HEK293 (cell line): Measurements from ENCODE around the gene FHL1.

ENCODE experiments used
- CTCF ChIA-PET: fragments of 350-600 bp; formaldehyde crosslinking; extraction: SDS; loops from one replicate; lab custom pipeline; 2021; ENCODE audit warnings: antibody characterized with exemption; lab: Yijun Ruan, JAX
- POLR2A ChIA-PET: fragments of 300-600 bp; formaldehyde crosslinking; extraction: SDS; loops from one replicate; lab custom pipeline; 2020; ENCODE audit warnings: antibody characterized with exemption, inconsistent platforms; lab: Yijun Ruan, JAX
- H3K27ac ChIP-seq: fragments of 200-500 bp; sonication (Bioruptor generic); 2 replicates; pipeline ENCODE4 v1.5.1; 2014; ENCODE audit warnings: low read depth, low read length, control low read depth, inconsistent platforms; ENCODE audit errors: extremely low read depth
- H3K36me3 ChIP-seq, 2 experiments: fragments of 200-500 bp in 1 of 2; sonication (Bioruptor generic) in 1 of 2; 1 replicate in 1 of 2; 2 replicates in 1 of 2; pipeline ENCODE4 v1.5.1; 2014 to 2017; ENCODE audit warnings: inconsistent platforms in 2 of 2, low read length in 2 of 2; ENCODE audit not compliant: control insufficient read depth in 2 of 2, insufficient read depth in 1 of 2
- H3K4me1 ChIP-seq: fragments of 200-500 bp; sonication (Bioruptor generic); 2 replicates; pipeline ENCODE4 v1.5.1; 2014; ENCODE audit warnings: mild to moderate bottlenecking, low read length, inconsistent platforms; ENCODE audit not compliant: control insufficient read depth, insufficient read depth
- H3K4me3 ChIP-seq: 2 replicates; pipeline ENCODE4 v1.5.1; 2011; ENCODE audit warnings: low read depth, mild to moderate bottlenecking, control low read depth, low read length, moderate library complexity
- H3K9me3 ChIP-seq: fragments of 200-500 bp; sonication (Bioruptor generic); 2 replicates; pipeline ENCODE4 v1.5.1; 2014; ENCODE audit warnings: low read depth, low read length, inconsistent platforms; ENCODE audit not compliant: control insufficient read depth, insufficient read depth
- IKZF3 ChIP-seq: fragments of 450-650 bp; IDR thresholded peaks from 2 replicates; pipeline ENCODE4 v1.5.0; 2018; ENCODE audit warnings: missing biosample characterization, mild to moderate bottlenecking, missing genetic modification characterization, moderate library complexity
- KLF10 ChIP-seq: fragments of 450-650 bp; IDR thresholded peaks from 2 replicates; pipeline ENCODE4 v1.5.1; 2018; ENCODE audit warnings: missing biosample characterization, mild to moderate bottlenecking, missing genetic modification characterization
- PATZ1 ChIP-seq: fragments of 450-650 bp; formaldehyde crosslinking; IDR thresholded peaks from 2 replicates; pipeline ENCODE4 v1.5.1; 2016; ENCODE audit warnings: missing biosample characterization, missing genetic modification characterization
- PBX3 ChIP-seq: sonication (generic); formaldehyde crosslinking; IDR thresholded peaks from 2 replicates; pipeline ENCODE4 v1.8.1; 2022; ENCODE audit warnings: mild to moderate bottlenecking, moderate library complexity, missing genetic modification reagents
- PRDM1 ChIP-seq: fragments of 450-650 bp; formaldehyde crosslinking; IDR thresholded peaks from 2 replicates; pipeline ENCODE4; 2016; ENCODE audit warnings: missing biosample characterization, missing genetic modification characterization
- ZBTB1 ChIP-seq: fragments of 450-650 bp; formaldehyde crosslinking; IDR thresholded peaks from 2 replicates; pipeline ENCODE4 v1.5.1; 2016; ENCODE audit warnings: missing biosample characterization, missing genetic modification characterization
- ZBTB44 ChIP-seq: fragments of 450-650 bp; IDR thresholded peaks from 2 replicates; pipeline ENCODE4 v1.5.1; 2018; ENCODE audit warnings: missing biosample characterization, mild to moderate bottlenecking, missing genetic modification characterization
- ZFP3 ChIP-seq: fragments of 450-650 bp; formaldehyde crosslinking; IDR thresholded peaks from 2 replicates; pipeline ENCODE4 v1.5.1; 2016; ENCODE audit warnings: low read depth, missing biosample characterization, missing genetic modification characterization
- ZNF132 ChIP-seq: fragments of 450-650 bp; formaldehyde crosslinking; IDR thresholded peaks from 2 replicates; pipeline ENCODE4 v1.5.1; 2017; ENCODE audit warnings: missing biosample characterization, missing genetic modification characterization, borderline replicate concordance
- ZNF184 ChIP-seq: fragments of 450-650 bp; IDR thresholded peaks from 2 replicates; pipeline ENCODE4 v1.5.1; 2018; ENCODE audit warnings: missing biosample characterization, mild to moderate bottlenecking, missing genetic modification characterization
- ZNF398 ChIP-seq: fragments of 450-650 bp; formaldehyde crosslinking; IDR thresholded peaks from 2 replicates; pipeline ENCODE4 v1.5.1; 2017; ENCODE audit warnings: missing biosample characterization, missing genetic modification characterization
- ZNF660 ChIP-seq: fragments of 450-650 bp; IDR thresholded peaks from 2 replicates; pipeline ENCODE4 v1.5.1; 2018; ENCODE audit warnings: missing biosample characterization, mild to moderate bottlenecking, missing genetic modification characterization
- ZNF704 ChIP-seq: fragments of 450-650 bp; formaldehyde crosslinking; IDR thresholded peaks from 2 replicates; pipeline ENCODE4 v1.5.1; 2016; ENCODE audit warnings: missing biosample characterization, missing genetic modification characterization
- ZSCAN30 ChIP-seq: fragments of 450-650 bp; IDR thresholded peaks from 2 replicates; pipeline ENCODE4 v1.5.1; 2018; ENCODE audit warnings: missing biosample characterization, mild to moderate bottlenecking, missing genetic modification characterization, moderate library complexity

The FHL1 gene

GRCh38 chrX:136147315-136147901 is at the start of gene FHL1:
Gene FHL1, plus strand, starts transcription at chrX:136147533.
- H3K4me3 ChIP-seq, result peak within 1 kb of the TSS; percentile 63
- peak within 1 kb of the TSS; percentile 99 for H3K27ac ChIP-seq
- H3K9me3 ChIP-seq, result no peaks in the 10 kb centered on the region
- H3K4me1 ChIP-seq, result peaks cover 10% of the 10 kb centered on the region
- ChIA-PET POLR2A (interaction anchor here (1.7 to 2.2 kb wide), 2 partner anchors 16 to 733 kb away, joined by 4 to 5 read pairs; partner anchors contain the start of gene RBMX), CTCF (no interaction called here)
- H3K36me3 ChIP-seq, result no peaks in the 10 kb centered on the region; a peak in 1 of 3 replicates
- TF ChIP-seq PATZ1 (tag by site-specific recombination) (no peak), PBX3 (CRISPR knock-in tag) (peak; percentile 66; the same call in 1 of the 2 replicates), ZSCAN30 (tag by site-specific recombination) (0 out of 2 replicates have a peak, but pooled peaks have one; percentile 43), ZFP3 (tag by site-specific recombination) (no peak), ZNF184 (tag by site-specific recombination) (0 out of 2 replicates have a peak, but pooled peaks have one; percentile 9), ZBTB44 (tag by site-specific recombination) (0 out of 2 replicates have a peak, but pooled peaks have one; percentile 17), ZNF704 (tag by site-specific recombination) (no peak), ZNF660 (tag by site-specific recombination) (peak; percentile 58; the same call in 1 of the 2 replicates), PRDM1 (tag by site-specific recombination) (no peak), KLF10 (peak; percentile 22; the same call in 1 of the 2 replicates), ZBTB1 (tag by site-specific recombination) (no peak), ZNF132 (tag by site-specific recombination) (no peak), IKZF3 (tag by site-specific recombination) (0 out of 2 replicates have a peak, but pooled peaks have one; percentile 13), ZNF398 (tag by site-specific recombination) (peak; percentile 62; the same call in 1 of the 2 replicates)
